K562 (cell line): ENCODE measurements around the gene IL10RB. TPM values are rescaled to one million over a fixed set of nuclear protein-coding genes. Genes with fewer than 3 reads are reported as not detected.
A peak's percentile ranks its signal among the peaks of the same experiment; 100 is the strongest.

ENCODE experiments used
- CCNT2 ChIP-seq: IDR thresholded peaks from 2 replicates; pipeline ENCODE4 v1.6.1; 2011; ENCODE audit warnings: borderline replicate concordance, low read depth, mild to moderate bottlenecking, moderate library complexity, mixed read lengths, low read length; ENCODE audit not compliant: insufficient read length; ENCODE audit errors: extremely low read depth
- PHTF2 ChIP-seq: fragments of 250-450 bp; sonication (Bioruptor Pico); IDR thresholded peaks from 2 replicates; pipeline ENCODE4 v1.5.0; 2021; ENCODE audit warnings: mild to moderate bottlenecking
- polyA plus RNA-seq, 8 experiments: library from polyadenylated mRNA; depleted of rRNA in 4 of 8; stranded (reverse) in 5 of 8; unstranded in 3 of 8; fragments of >200 nt; fragmentation: Nextera tagmentation in 2 of 8; fragmentation: Illumina TruSeq in 1 of 8; extraction: Ambion mirVana in 2 of 8; extraction: Trizol in 1 of 8; gene quantifications; 2 replicates each; pipeline versions ENCODE4 v1.2.1 to v1.2.3, GENCODE V29; 2011 to 2014; ENCODE audit warnings: inconsistent platforms in 1 of 8, missing spikeins in 1 of 8
- total RNA-seq, 7 experiments: library from RNA; depleted of rRNA in 6 of 7; stranded (reverse); fragments of >200 nt in 6 of 7; fragmentation: Illumina TruSeq in 2 of 7; extraction: Trizol in 2 of 7; gene quantifications; 2 replicates each; pipeline versions ENCODE4 v1.2.1 to v1.2.3, GENCODE V29; 2011 to 2021; ENCODE audit warnings: low replicate concordance in 1 of 7
- TF ChIP-seq, protein P1 (sequence below), 2 experiments: fragments of 450-650 bp; IDR thresholded peaks; 2 replicates each; pipeline ENCODE4 v1.6.1; 2016; ENCODE audit warnings: mild to moderate bottlenecking in 2 of 2, borderline replicate concordance in 1 of 2, low read depth in 1 of 2, moderate library complexity in 1 of 2
- TF ChIP-seq, protein P2 (sequence below), 2 experiments: fragments of 450-650 bp in 1 of 2; IDR thresholded peaks; 2 replicates each; pipeline ENCODE4 v1.6.1; 2011 to 2017; ENCODE audit warnings: low read depth in 2 of 2, antibody characterized with exemption in 1 of 2, borderline replicate concordance in 1 of 2, low read length in 1 of 2, mild to moderate bottlenecking in 1 of 2, mixed read lengths in 1 of 2; ENCODE audit not compliant: control insufficient read depth in 1 of 2
- TF ChIP-seq, protein P3 (sequence below): fragments of 250-450 bp; sonication (Bioruptor Pico); IDR thresholded peaks from 2 replicates; pipeline ENCODE4 v1.4.0; 2020; ENCODE audit warnings: mild to moderate bottlenecking
- TF ChIP-seq, protein P4 (sequence below): fragments of 150-350 bp; conservative IDR thresholded peaks from 2 replicates; pipeline ENCODE4 v1.6.1; 2014; ENCODE audit warnings: low read length
- TF ChIP-seq, protein P5 (sequence below): conservative IDR thresholded peaks from 2 replicates; pipeline ENCODE4 v1.6.1; 2011; ENCODE audit warnings: low read depth, mild to moderate bottlenecking, low read length; ENCODE audit not compliant: control insufficient read depth

The IL10RB gene
- total and polyA plus RNA-seq, 9 of the 15 experiments (the other 6 are each of a cell fraction or from before 2014, with no cell fraction given) = 10.9 to 33.8 (median 23.0) TPM

DNA sequence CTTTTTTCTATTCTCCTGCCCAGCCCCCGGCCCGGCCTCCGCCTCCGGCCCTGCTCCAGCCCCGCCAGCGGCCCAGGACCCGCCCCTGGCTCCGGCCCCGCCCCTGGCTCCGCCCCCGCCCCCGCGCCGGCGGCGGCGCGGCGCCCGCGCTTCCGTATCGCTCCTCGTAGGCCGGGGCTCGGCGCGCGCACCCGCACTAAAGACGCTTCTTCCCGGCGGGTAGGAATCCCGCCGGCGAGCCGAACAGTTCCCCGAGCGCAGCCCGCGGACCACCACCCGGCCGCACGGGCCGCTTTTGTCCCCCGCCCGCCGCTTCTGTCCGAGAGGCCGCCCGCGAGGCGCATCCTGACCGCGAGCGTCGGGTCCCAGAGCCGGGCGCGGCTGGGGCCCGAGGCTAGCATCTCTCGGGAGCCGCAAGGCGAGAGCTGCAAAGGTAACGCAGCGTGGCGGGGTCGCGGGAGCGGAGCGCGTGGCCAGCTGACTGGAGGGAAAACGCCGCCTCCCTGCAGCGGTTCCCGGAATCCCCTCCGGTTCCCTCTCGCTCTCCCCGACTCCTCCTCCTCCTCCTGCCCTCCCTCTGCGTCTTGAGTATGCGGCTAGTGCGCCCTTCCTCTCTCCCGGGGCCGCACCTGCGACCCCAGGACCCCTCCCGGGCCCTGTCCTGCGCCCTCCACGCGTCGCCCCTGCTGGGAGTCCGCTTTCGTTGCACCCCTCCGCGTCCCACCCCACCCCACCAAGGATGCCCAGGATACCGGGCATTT, 36.2 kb upstream of the IL10RB start, which contains the start of gene IFNAR2 (continued):
- TF ChIP-seq, protein P1, sequence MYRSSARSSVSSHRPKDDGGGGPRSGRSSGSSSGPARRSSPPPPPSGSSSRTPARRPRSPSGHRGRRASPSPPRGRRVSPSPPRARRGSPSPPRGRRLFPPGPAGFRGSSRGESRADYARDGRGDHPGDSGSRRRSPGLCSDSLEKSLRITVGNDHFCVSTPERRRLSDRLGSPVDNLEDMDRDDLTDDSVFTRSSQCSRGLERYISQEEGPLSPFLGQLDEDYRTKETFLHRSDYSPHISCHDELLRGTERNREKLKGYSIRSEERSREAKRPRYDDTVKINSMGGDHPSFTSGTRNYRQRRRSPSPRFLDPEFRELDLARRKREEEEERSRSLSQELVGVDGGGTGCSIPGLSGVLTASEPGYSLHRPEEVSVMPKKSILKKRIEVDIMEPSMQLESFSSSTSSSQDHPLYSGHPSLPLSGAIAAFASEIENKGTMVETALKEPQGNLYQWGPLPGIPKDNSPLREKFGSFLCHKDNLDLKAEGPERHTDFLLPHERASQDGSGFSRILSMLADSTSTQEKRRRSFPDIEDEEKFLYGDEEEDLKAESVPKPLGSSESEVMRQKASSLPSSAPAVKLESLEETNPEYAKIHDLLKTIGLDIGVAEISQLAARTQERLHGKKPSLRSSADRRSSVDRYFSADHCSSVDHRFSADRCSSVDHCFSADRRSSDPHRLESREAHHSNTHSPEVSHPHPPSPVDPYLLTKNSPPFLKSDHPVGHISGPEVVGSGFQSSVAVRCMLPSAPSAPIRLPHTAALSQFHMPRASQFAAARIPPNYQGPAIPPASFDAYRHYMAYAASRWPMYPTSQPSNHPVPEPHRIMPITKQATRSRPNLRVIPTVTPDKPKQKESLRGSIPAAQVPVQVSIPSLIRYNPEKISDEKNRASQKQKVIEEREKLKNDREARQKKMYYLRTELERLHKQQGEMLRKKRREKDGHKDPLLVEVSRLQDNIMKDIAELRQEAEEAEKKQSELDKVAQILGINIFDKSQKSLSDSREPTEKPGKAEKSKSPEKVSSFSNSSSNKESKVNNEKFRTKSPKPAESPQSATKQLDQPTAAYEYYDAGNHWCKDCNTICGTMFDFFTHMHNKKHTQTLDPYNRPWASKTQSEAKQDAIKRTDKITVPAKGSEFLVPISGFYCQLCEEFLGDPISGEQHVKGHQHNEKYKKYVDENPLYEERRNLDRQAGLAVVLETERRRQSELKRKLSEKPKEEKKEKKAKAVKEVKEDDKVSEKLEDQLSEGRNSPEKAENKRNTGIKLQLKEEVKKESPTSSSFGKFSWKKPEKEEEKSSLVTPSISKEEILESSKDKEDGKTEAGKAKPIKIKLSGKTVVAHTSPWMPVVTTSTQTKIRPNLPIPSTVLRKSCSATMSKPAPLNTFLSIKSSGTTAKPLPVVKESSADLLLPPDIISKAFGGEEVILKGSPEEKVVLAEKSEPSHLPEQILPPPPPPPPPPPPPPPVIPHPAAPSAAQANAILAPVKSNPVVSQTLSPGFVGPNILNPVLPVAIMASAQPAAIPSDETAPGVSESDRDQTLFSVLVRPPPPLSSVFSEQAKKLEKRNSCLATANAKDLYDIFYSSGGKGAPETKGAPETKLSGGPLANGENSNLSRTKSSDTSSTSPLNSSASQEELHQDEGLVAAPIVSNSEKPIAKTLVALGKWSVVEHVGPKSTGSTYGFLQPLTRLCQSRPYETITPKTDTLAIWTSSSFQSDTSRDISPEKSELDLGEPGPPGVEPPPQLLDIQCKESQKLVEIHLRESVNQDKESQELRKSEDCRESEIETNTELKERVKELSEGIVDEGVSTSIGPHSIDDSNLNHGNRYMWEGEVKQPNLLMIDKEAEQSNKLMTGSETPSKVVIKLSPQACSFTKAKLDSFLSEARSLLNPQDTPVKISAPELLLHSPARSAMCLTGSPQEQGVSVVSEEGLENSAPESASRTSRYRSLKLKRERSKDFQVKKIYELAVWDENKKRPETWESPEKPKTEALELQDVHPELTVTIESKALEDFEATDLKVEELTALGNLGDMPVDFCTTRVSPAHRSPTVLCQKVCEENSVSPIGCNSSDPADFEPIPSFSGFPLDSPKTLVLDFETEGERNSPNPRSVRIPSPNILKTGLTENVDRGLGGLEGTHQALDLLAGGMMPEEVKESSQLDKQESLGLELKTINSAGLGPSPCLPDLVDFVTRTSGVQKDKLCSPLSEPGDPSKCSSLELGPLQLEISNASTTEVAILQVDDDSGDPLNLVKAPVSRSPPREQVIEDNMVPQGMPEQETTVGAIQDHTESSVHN (IDR thresholded peaks at IDR 0.05; ENCODE audit: borderline replicate concordance in 1 of 2, low read depth in 1 of 2) = no peak
- TF ChIP-seq, protein P2, sequence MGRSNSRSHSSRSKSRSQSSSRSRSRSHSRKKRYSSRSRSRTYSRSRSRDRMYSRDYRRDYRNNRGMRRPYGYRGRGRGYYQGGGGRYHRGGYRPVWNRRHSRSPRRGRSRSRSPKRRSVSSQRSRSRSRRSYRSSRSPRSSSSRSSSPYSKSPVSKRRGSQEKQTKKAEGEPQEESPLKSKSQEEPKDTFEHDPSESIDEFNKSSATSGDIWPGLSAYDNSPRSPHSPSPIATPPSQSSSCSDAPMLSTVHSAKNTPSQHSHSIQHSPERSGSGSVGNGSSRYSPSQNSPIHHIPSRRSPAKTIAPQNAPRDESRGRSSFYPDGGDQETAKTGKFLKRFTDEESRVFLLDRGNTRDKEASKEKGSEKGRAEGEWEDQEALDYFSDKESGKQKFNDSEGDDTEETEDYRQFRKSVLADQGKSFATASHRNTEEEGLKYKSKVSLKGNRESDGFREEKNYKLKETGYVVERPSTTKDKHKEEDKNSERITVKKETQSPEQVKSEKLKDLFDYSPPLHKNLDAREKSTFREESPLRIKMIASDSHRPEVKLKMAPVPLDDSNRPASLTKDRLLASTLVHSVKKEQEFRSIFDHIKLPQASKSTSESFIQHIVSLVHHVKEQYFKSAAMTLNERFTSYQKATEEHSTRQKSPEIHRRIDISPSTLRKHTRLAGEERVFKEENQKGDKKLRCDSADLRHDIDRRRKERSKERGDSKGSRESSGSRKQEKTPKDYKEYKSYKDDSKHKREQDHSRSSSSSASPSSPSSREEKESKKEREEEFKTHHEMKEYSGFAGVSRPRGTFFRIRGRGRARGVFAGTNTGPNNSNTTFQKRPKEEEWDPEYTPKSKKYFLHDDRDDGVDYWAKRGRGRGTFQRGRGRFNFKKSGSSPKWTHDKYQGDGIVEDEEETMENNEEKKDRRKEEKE (IDR thresholded peaks at IDR 0.05; ENCODE audit: borderline replicate concordance in 1 of 2, control insufficient read depth in 1 of 2, low read depth in 2 of 2, low read length in 1 of 2) = no peak
- TF ChIP-seq, protein P3, sequence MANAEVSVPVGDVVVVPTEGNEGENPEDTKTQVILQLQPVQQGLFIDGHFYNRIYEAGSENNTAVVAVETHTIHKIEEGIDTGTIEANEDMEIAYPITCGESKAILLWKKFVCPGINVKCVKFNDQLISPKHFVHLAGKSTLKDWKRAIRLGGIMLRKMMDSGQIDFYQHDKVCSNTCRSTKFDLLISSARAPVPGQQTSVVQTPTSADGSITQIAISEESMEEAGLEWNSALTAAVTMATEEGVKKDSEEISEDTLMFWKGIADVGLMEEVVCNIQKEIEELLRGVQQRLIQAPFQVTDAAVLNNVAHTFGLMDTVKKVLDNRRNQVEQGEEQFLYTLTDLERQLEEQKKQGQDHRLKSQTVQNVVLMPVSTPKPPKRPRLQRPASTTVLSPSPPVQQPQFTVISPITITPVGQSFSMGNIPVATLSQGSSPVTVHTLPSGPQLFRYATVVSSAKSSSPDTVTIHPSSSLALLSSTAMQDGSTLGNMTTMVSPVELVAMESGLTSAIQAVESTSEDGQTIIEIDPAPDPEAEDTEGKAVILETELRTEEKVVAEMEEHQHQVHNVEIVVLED (CRISPR knock-in tag) = peak; percentile 69
- no peak for TF ChIP-seq PHTF2 (CRISPR knock-in tag)
- TF ChIP-seq, protein P4, sequence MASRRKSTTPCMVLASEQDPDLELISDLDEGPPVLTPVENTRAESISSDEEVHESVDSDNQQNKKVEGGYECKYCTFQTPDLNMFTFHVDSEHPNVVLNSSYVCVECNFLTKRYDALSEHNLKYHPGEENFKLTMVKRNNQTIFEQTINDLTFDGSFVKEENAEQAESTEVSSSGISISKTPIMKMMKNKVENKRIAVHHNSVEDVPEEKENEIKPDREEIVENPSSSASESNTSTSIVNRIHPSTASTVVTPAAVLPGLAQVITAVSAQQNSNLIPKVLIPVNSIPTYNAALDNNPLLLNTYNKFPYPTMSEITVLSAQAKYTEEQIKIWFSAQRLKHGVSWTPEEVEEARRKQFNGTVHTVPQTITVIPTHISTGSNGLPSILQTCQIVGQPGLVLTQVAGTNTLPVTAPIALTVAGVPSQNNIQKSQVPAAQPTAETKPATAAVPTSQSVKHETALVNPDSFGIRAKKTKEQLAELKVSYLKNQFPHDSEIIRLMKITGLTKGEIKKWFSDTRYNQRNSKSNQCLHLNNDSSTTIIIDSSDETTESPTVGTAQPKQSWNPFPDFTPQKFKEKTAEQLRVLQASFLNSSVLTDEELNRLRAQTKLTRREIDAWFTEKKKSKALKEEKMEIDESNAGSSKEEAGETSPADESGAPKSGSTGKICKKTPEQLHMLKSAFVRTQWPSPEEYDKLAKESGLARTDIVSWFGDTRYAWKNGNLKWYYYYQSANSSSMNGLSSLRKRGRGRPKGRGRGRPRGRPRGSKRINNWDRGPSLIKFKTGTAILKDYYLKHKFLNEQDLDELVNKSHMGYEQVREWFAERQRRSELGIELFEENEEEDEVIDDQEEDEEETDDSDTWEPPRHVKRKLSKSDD = no peak
- TF ChIP-seq, protein P5, sequence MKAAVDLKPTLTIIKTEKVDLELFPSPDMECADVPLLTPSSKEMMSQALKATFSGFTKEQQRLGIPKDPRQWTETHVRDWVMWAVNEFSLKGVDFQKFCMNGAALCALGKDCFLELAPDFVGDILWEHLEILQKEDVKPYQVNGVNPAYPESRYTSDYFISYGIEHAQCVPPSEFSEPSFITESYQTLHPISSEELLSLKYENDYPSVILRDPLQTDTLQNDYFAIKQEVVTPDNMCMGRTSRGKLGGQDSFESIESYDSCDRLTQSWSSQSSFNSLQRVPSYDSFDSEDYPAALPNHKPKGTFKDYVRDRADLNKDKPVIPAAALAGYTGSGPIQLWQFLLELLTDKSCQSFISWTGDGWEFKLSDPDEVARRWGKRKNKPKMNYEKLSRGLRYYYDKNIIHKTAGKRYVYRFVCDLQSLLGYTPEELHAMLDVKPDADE = no peak
- TF ChIP-seq CCNT2 = no peak
